Stimulated activated CD8-positive, alpha-beta memory T cell treated with anti-CD3 and anti-CD28 coated beads, Interleukin-15, amount 100 ng/mL, for 1 hour (primary cell): Measurements from ENCODE around the gene BCL11B.

ENCODE experiments used
- DNase-seq: peaks from one replicate; pipeline ENCODE4 v3.0.0-alpha.2; 2020; ENCODE audit warnings: low read depth

BCL11B gene

DNA sequence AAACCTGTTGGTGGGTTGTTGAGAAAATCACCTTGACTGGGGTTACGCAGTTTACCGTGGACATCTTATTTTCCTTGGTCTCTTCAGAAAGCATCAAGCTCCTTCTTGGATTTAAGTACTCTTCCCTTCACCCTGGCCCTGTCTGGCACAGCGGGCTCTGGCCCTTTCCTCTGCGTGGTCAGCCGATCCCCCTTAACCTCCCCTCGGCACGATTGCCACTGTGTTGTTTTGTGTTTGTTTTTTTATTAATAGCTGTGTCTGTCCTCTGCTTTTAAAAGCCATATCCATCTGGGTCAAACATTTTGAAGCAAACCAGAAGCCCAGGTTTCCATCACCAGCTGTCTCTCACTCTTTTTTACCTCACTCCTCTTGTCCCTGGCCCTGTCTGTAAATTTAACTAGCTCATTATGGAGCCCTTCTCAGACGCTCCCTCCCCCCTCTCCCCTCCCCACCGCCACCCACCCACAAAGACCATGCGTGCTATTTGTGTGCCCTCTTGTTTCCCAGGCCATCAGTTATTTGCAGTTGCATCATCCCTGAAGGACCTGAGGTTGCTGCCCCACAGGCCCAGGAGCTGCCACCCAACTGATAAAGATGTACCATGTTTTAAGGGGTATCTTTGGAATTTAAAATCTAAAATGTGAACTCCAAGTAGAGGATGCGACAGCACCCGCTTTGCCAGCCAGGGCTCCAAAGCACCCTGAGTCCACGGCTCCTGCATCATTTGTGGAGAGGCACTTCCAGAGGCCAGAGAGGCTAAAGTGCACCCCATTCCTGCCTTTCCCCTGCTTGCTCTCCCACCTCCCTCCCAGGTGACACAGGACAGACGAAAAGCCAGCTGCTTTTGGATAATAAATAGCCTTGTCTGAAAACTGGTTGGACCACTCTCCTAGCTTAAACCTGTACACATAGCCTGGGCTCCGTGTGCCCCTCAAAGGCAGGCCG, 3.9 kb downstream of the BCL11B start:
- no peak for DNase-seq

DNA sequence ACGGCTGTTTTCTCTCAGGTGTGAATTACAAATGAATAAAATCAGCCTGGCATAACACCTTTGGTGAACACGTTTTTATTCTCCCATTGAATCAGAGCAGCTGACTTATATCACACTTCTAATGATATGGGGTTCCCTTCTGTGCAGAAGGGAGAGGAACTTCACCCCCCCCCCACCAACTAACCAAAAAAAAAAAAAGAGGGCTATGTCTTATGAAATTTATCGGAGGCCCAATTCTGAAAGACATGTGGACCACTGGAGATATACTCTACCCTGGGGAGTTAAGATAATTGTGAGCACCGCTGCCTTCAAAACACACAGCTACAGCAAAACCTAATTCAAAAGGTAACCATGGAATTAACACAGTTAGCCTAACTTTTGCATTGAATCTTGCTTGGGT, 4.6 kb downstream of the BCL11B start:
- no peak for DNase-seq

DNA sequence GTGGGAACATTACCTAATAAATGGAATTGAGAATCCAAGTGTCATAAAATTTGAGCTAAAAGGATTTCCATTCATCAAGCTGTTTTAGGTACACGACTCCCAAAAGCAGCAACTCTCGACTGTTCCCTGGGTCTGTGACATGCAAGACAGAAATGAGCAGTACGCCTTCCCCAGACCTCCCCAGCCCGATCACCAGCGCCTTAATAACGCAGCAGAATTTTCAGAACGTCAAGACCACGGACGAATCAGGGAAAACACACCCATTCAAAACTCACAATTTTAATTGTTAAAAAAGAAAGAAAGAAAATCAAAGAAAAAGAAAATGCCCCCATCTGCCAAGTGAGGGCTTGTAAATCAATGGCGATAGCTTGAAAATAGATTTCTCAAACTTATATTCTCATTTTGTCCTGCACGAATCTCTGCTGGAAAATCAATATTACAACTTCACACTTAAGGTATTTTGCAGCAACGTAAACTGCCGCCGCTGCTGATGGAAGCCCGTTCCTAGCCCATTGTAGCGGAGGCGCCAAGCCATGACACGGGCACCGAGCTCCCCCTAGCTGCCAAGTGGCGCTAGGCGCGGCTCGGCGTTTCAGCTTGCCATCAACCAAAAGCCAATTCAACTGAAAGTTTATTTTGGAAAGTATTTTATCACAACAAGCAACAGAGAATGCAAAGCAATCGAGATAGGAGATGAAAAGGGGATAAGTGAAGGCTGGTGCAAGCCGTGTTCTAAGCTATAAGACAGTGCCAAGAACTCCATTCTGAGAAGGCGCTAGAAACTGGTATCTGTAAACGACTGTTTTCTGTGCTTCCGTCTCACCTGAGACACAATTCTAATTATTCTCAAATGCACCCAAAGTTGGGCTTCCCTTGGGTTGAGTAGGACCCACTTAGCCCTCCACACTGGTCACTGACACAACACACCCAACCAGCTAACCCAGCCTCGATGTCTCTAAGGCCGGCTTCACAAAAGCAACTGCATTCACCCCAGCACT, 5.5 kb downstream of the BCL11B start:
- DNase-seq: peak; percentile 87

DNA sequence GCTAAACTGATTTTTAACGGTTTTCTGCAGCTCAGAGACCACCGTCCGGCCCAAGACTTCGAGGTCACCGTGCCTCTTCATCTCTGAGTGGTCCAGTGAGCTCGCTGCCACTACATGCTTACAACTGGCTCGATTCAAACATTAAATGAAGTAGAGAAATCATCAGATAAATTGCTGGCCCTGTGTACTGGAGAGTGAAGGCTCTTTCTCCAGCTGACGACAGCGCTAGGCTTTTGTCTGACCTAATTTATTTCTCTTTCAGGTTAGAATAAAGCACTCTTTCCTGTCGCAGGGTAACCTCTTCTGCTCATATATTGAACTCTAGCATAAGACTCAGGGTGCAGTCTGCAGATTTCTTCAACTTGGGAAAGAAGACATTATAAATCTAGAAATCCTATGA, 6.4 kb downstream of the BCL11B start:
- DNase-seq: no peak

DNA sequence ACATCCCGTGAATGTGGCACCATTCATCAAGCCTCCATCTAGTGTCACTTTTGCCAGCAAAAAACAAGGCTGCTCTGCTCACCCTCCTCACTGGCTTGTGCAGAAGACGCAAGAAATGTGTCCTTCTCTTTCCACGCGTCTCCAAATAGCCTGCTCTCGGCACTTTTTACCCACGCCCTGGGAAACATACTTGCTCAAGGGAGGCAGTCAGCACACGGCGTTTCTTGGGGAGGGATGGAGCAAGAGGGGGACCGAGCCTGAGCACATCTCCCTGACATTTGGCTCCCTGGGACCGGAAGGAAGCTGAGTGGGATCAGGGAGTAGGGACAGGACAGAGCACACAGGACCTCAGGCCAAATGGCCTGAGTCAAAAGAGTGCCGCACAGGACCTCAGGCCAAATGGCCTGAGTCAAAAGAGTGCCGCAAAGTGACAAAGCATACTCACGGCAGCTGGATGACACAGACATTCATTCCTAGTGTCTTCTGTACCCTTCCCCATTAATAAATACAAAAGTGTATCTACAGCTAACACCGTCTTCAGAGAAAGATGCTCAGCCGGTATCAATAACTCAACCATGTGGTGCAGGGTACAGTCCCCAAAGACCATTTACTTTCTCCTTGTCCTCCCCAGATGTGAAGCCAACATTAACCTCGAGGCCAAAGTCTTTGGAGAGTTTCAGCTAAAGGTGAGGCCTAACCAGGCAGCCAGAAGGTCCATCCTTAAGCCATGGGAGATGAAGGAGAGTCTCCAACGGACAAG, 7.1 kb downstream of the BCL11B start:
- no peak for DNase-seq

DNA sequence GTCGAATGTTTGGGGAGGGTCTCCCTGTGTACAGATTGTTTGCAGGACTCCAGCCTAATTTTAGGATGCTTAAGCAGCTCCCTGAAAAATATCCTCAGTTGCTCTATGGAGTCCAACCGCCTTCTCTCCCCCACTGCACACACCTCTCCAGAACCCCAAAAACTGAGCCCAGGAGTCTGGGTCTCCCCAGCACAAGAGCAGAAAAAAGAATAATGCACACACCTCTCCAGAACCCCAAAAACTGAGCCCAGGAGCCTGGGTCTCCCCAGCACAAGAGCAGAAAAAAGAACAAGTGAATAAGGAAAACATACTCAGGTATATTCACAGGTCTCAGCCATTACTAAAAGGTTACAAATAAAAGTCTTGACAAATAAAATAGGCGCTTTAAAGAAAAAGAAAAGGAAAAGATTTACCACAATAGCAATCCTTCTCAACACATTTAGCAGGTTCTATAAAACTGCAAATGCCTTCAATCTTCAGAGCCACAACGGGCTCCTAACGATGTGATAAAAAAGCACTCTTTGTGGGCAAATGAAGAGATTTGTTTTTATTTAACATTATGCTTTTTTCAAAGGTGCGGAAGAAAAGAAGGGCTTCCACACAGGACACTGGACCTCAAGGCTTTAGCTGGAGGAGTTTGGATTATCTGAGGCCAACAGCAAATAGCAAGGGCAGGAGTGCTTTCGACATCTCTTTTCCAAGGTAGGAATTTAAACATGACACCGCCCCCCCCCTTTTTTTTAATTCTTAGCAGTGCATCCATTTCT, 8.2 kb downstream of the BCL11B start:
- no peak for DNase-seq

DNA sequence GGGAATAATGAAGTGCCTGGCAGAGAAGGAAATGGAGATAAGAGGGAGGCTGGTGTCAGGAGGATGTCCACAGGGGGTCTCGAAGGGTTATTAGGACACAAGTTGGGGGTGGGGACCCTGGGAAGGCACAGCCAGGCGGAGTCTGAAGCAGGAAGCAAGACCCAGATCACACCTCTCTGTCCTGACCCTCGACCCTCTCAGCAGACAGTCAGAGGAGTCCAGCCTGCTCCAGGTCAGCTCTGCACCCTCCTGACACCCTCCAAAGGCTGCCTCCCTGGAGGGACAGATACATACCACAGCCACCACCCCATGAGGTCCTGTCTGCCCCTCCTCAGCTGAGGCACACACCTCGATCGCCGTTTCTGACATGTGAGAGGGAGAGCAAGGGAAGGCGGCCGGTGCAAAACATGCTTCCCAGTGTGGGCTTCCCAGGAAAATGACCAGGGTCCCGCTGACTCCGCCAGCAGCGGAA, 9.0 kb downstream of the BCL11B start:
- no peak for DNase-seq

DNA sequence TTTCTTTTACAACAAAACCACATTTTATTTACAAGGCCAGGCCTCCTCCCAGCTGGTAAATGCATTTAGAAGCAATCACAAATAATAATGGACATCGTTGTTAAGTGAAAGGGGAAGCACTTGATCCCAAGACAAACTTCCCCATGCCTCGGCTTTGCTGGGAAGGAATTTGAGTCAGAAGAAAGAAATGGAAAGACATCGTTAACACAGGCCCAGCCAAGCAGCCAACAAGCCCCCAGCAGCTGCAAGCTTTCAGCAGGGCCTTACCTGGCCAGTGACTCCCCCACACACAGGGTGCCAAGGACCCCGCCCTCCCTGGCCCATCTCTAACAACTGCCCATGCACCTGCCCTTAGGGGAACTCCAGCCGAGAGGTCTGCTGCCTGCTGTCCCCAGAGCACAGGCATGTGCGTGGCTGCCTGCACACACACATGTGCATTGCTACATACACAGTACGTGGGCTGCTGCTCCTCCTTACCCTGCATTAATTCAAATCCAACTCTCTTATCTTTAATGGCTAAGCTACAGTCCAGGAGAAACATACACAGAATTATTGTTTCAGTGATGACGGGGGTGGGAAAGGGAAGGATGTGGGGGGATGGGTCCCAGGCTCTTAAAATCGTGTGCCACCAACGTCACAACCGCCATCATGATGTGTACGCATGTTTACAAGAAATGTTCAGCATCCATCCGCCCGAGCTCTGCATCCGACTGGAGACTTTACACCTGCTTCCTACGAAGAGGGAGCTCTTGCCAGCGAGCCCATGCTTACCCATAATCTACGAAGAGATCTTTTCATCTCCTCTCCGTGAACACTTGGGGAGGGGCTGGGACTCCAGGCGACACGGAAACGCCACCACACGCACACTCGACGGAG, 9.8 kb downstream of the BCL11B start:
- no peak for DNase-seq

DNA sequence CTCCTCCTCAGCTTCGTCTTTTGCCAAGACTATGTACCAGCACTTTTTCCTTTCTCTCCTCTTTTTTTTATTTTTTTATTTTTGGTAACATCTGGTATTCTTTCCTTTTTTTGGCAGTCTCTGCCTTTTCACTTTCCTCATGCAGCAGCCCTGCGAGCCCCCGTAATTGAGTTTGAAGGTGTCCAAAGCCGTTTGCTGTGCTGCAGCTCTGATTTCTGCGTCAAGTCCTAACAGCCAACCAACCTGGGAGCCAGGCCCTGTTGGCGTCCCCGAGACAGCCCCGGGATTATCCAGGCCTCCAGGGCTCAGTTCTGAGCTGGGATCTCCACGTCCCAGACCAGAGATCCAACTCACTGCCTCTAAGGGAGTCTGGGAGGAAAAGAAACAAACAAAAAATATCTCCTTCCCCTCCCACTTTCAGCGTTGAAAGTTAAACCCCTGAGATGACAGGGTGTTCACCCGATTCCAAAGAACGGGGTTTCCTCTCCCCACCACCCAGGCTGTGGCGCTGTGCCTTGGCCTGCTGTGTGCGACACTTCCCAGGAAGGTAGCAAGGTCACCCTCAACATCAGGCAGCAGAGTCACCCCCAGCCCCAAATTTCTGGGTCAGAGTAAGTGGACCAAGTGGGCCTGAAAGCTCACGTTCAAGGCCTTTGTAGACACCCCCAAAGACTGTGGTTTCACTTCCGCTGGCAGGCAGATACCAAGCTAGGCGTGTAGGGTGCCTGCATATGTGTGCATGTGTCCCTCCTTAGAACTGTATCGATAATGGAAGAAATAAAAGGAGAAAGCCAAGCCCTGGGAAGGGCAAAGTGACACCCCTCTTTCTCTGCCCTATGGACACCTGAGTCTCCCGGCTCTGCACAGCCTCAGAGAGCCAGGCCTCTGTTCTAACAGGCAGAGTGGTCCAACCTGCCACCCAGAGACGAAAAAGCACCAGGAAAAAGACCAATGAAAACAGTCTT, 11.1 kb downstream of the BCL11B start:
- DNase-seq: no peak

DNA sequence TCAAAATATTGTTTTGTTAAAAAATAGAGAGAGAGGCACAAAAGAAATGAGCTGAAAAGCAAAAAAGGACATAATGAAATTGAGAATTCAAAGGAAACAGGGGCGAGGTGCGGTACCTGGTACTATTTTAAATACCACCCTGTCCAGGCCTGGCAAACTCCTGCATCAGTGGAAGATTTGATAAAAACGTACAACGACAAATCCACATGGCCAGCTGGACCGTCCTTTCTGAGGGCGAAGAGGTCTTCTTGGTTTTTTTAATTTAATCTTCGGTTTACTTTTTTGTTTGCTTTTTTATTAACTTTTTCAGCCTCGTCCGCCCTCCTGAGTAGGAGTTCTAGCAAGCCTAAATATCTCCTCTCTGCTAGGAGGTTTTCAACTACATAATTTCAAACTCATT, 11.9 kb downstream of the BCL11B start:
- DNase-seq: no peak

DNA sequence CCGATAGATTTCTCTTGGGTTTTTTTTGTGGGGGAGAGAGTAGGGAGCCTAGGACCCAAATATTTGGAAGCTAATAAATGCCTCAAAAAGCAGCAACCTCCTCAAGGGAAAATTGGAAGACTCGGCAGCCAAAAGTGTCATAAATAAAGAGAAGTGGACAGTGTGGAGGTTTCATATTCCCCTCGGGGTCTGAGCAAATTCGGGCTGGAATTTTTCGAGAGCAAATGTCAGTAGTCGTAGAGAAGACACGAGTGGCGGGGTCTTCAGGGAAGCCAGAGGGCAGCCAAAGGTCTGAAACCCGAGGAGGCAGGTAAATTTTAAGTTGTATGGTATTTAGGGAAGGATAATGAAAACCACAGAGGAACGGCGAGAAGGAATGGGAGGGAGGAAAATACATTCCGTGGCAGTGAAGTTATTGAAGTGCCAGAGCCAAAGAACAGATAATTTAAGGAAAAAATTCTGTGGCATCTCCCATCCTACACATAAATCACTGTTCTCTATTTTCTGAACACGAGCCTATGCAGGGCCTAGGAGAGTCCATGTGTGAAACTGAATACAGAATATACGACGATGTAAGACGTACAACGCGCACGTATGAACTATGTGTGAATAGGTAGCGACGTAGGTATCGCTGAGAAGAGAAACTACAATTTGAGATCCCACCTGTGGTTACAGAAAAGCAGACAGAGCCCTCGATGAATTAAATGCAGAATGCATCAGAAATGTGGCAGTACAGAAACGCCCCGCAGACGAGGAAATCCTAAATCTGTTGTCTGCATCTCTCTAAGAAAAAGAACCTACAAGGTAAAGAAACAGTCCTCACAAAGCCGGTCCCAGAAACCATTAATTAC, 12.9 kb downstream of the BCL11B start:
- DNase-seq: no peak

DNA sequence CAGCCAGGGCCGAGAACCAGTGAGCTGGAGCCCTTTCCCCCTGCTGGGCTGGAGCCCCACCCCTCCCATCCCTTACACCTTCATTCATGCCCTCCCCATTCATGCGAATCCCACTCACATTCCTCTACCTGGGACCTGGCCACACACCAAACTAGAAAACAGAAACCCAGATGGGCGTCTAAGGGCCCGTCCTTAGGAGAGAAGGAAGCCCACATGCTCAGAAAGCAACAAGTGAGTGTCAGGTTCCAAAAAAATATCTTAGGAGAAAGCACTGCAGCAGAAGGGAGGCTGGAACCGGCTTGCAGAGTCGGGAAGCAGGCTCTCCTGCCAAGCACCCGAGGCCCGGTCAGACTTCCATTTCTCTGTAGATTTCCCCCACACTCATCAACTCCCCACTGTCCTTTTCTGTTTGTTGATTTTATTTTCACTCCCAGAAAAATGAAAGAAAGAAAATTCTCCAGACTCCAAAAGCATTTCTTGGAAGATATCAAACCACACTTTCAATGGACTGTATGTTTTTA, 13.6 kb downstream of the BCL11B start:
- DNase-seq: no peak

DNA sequence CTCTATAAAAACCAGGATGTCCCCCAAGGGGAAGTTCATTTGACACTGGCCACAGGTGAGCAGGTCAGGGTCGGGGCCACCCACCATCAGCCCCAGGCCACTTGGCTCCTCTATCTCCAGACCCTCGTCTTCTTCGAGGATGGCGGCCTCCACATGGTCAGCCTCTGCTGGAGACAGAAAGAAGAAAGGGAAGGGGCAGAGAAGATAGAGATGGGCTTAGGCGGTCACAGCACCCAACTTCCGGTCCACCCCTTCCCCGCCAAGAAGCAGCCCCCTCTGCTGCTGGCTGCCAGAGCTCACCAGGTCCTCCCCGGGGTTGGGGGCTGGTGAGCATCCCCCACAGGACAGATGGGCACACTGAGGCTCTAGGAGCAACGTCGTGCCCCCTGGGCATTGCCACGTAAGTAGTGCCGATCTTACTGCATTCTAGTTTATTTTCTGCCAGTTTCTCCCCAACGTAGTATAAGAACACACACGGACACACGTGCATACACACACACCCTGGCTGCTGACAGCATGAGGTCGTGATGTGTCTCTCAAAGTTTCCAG, 14.2 kb downstream of the BCL11B start:
- no peak for DNase-seq

DNA sequence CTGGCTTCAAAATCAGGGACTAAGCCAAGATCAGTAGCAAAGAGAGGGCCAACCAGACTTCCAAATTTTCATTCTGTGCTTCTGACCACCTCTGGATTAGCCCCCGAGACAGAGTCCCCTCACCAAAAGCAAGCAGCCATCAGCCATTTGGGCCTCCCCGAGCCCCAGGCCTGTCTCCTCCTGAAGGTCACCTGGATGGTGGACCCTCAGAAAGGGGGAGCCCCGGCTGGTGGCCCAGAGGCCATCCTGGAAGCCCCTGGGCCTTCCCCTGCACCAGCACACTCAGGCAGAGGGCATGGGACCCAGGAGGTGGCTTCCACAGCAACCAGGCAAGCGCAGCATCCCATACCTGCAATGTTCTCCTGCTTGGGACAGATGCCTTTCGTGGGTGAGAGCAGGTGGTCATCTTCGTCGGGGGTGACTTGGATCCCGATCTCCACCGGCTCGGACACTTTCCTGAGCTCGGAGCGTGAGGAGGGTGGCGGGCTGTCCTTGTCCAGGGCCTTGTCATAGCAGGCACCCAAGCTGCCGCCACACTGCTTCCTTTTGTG, 14.8 kb downstream of the BCL11B start:
- DNase-seq: no peak

DNA sequence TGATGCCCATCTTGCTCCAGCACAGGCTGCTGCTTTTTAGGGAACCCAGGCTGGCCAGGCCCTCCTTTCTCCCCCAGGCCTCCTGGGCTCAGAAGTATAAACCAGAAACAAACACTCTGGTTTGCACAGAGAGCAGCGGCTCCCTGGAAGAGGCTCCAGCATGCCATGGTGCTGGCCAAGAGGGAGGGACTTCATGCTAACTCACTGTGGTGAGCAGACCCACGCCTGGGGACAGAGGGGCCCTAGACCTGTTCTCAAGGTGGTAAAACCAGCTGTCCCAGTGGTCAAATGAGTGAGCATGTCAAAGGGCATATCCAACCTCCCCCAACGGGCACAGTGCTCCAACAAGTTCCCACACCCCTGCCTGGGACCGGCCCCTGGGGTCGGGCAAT, 15.5 kb downstream of the BCL11B start:
- DNase-seq: no peak

DNA sequence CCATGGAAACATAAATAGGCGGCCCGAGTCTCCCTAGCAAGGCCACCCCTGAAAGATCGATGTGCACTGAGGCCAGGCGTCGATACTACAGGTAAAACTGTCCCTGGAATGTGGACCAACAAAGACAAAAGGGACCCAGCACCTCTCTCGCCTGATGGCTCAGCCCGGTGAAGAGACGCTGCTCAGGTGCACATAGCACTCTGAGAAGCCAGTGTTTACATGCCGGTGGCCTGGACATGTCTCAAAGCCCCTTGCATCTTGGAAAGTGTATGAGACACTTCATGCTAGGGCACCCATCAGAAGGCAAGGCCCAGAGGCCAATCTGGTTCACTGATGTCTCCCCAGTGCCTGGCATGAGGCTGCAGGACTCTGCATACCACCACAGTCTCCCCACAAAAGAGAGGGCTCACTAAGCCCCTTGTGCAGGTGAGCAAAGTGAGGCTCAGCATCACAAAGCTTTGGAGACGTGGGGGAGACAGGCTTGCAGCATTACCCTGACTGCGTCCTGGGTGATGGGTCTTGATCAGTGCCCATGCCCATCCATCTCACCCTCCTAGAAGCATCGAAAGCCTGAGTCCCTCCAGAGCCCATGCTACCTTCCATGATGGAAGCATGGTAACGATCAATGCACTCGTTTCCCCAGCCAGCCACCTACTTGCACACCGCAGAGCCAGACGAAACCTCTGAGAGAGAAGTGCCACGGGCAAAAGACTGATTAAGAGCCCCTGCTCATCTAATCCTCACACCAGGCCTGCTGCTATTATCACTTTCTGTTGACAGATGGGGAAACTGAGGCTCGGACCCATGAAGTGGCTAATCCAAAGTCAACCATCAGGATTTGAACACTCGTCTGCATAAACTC, 16.1 kb downstream of the BCL11B start:
- no peak for DNase-seq
